GM19395 (cell line): ENCODE measurements around the gene SLC25A26.
A peak's percentile ranks its signal among the peaks of the same experiment; 100 is the strongest.
"Not testable (repeated sequence)": the region's sequence is repeated elsewhere in the genome, so short reads cannot be mapped to it uniquely, and the experiment has no call there.

Source experiments
- ATAC-seq: cut with Tn5 transposase; IDR thresholded peaks from one replicate; pipeline ENCODE4 v1.9.1; 2021; ENCODE audit warnings: mild to moderate bottlenecking, moderate library complexity; ENCODE audit not compliant: unreplicated experiment

The SLC25A26 gene

DNA sequence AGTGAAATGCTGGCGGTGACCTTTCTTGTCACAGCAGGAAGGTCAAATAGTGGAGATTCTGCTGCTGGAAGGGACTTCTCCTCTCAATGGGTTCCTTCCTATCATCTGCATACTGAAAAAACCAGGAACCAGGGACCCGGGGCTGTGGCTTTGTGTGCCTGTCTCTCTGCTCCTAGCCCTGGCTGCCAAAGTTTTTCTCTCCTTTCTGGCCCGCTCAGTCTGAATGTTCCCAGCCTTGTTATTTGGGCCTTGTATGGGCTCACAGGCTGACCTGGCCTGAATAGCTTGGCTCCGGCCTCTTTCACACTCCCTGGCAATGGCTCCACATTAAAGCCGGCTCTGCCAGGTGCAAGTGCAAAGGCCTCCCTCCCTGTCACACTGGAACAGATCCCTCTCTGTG, 185.4 kb downstream of the SLC25A26 start:
- ATAC-seq = no peak

GRCh38 chr3:66406831-66407610, 186.2 kb downstream of the SLC25A26 start:
- no peak for ATAC-seq

DNA sequence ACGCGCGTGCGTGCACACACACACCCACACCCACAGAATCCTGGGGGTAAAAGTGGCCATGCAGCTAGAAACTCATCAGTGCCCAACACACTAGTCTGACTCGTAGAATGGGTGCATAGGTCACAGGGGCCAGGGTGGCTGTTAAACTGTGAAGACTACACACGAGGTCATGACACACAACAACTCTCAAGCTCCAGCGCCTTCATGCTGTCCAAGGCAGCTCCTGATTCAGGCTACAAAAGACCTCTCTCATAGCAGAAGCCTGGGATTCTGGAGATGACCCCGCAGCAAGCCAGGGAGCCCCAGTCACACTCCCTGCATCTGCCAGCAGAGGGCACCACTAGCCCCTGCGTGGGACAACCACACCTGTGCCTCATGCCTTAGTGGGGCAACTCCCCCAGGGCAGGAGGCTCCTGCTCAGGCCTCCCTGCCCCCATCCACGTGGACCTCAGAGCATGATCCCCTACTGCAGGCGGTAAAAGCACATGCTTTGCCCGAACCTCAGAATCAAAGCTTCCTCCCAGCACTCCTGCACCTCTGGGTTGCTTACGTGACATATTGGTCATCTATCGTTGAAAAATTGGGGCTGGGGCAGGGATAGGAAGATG, 186.9 kb downstream of the SLC25A26 start:
- ATAC-seq = peak; percentile 89

GRCh38 chr3:66409771-66410754, 189.3 kb downstream of the SLC25A26 start:
- ATAC-seq = no peak

DNA sequence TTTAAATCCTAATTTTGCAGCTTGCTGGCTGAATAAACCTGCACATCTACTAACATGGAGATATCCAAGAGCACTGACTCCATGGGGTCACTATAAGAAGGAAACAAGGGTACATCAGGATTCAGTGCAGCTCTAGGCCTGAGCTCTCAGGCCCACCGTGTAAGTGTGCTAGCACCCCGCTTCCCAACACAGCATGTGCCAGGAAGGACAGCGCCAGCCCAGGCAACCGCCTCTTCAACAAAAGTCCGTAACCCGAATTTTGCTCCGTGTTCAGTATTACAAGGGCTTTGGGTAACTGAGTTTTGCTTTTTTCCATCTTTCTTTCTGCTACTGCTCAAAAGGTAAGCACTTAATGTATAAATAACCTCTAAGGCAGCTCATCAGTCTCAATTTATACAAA, 190.2 kb downstream of the SLC25A26 start:
- ATAC-seq = no peak

DNA sequence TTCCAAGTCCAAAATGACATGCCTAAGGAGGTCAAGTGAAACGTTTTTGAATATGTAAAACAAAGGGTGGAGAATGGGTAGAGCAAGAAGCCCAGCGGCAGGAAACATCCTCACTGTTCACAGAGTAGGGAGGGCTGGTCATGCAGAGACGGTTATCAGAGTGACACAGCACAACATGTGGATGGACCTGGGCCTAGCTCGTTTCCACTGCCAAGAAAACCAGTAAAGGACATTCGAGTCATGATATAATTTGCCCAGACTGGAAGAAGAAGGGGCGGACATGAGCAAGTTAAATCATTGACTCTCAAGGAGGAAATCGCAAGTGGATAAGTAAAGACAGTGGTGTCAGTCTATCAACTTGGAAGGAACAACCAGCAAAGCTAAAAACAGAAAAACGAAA, 190.7 kb downstream of the SLC25A26 start:
- ATAC-seq = no peak

- no peak for ATAC-seq
Observed at GRCh38 chr3:66411961-66412887, 191.4 kb downstream of the SLC25A26 start.

DNA sequence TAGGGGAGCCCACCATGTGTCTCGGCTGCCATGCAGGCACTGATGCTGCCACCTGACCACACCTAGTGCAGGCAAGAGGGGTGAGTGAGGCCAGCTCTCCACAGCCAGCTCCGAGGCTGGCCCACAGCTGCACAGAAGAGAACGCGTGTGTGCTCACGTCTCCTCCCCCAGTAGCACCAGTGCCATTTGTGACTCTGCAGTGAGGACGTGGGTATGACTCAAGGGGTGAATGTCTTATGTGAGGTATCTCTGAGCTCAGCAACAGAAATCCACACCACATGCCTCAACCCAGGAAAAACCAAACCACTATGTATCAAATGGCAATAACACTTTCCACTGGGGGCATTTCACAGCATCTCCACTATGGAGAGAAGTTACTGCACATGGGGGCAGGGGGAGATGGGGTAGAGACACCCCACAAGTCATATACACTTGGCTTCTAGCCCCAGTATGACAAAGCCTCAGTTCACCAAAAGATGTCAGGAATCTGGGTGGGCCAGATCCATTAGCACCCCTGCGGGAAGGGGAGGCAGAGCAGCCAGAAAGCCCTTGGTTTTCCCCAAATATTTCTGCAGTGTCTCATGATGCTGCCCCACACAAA, 192.4 kb downstream of the SLC25A26 start:
- no peak for ATAC-seq

- ATAC-seq = no peak
Observed at GRCh38 chr3:66414846-66415245, 194.0 kb downstream of the SLC25A26 start.

DNA sequence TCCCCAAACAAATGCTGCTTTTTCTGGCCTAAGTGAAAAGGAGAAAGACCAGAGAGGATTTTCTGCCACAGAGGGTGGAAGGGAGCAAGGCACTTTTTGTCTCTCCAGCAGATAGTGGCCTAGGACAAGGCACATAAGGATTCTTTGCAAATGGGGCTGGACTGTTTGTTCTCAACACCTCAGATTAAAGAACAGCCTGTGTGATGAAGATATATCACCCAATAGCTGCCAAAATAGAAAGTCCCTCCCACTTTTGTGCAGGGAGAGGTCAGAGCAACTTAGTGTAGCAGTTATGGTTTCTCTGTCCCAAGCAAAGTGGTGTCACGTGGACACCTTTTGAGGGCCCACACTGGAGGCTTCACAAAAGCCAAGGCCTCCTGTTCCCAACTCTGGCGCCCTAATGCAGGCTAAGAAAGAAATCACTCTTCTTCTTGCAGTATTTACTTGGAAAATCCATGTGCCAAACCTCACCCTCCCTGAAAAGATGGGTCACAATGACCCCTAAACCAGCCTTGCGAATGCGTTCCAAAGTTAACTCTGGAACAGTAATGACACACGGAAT, 195.1 kb downstream of the SLC25A26 start:
- no peak for ATAC-seq

GRCh38 chr3:66416556-66417304, 195.9 kb downstream of the SLC25A26 start:
- ATAC-seq = no peak

DNA sequence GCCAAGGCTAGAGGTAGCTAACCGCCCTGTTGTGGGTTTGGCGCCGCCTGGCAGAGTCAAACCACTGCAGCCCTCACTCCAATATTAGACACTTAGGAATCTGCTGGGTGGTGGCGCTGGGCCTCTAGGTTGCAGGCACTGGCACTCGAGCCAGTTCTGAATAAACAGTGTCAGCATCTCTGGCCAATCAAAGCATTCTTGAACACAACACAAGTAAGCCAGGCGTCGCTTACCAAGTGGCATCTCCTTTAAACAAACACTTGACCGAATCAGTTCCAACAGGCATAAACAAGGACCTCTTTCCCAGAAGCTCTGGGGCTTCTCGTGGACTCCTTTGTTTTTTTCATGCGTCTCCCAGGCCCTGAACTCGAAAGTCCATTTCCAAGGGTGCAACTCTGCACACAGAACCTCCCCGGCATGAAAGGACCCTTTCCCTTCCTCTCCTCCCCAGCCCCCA, 197.7 kb downstream of the SLC25A26 start:
- ATAC-seq = no peak

GRCh38 chr3:66419036-66419435, 198.2 kb downstream of the SLC25A26 start:
- no peak for ATAC-seq

- ATAC-seq = not testable (repeated sequence)
Observed at GRCh38 chr3:66421144-66421543, 200.3 kb downstream of the SLC25A26 start.

GRCh38 chr3:66421893-66422292, 201.1 kb downstream of the SLC25A26 start:
- ATAC-seq = not testable (repeated sequence)

GRCh38 chr3:66423791-66424190, 203.0 kb downstream of the SLC25A26 start:
- no peak for ATAC-seq

- no peak for ATAC-seq
Observed at GRCh38 chr3:66425032-66425431, 204.2 kb downstream of the SLC25A26 start.

DNA sequence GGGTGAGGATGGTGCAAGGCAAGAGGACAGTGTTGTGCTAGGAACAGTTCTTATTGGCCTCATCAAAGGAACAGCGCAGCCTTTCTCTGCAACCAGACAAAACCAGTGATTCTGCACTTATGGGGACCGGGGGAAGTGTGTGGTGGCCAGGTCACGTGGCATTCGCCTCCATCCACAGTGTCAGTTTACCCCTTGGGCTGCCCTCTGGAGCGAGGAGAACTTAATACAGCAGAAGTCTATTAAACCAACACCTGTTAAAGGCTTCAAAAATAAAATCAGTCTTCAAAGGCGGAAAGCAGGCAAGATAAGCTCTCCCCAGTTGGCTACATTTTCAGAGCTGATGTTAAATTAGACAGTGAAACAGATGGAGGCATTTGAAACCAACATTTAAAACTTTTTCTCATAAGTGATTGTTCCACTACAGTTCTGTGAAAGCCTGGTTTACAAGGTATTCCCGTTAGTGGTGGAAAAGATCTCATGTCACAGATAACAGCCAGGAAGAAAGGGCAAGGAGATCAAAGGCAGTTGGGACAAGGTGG, 204.8 kb downstream of the SLC25A26 start:
- no peak for ATAC-seq
